Activated T-cell treated with anti-CD3 and anti-CD28 coated beads, Interleukin-2, amount 50 U/mL, for 4 hours (primary cell): ENCODE data around the gene PSMC3. TPM values are rescaled to one million over a fixed set of nuclear protein-coding genes. Genes with fewer than 3 reads are reported as not detected.
A peak's percentile ranks its signal among the peaks of the same experiment; 100 is the strongest.

Experiments
- ATAC-seq, 2 donors: fragments of 200-7000 bp; cut with Tn5 transposase; one replicate each; pipeline ENCODE4 v1.10.0; 2021
- DNase-seq: peaks from one replicate; pipeline ENCODE4 v3.0.0-alpha.2; 2020
- H3K27me3 Mint-ChIP-seq: one replicate; pipeline ENCODE4 v1.8.0; 2021; ENCODE audit warnings: low read depth, mixed read lengths
- H3K36me3 Mint-ChIP-seq: one replicate; pipeline ENCODE4 v1.8.0; 2022; ENCODE audit warnings: mixed read lengths; ENCODE audit not compliant: insufficient read depth
- H3K4me1 Mint-ChIP-seq: one replicate; pipeline ENCODE4 v1.8.0; 2021; ENCODE audit warnings: low read depth, mixed read lengths
- H3K4me3 Mint-ChIP-seq: one replicate; pipeline ENCODE4 v1.8.0; 2021; ENCODE audit warnings: mild to moderate bottlenecking, moderate library complexity, mixed read lengths
- H3K9me3 Mint-ChIP-seq: one replicate; pipeline ENCODE4 v1.8.0; 2021; ENCODE audit warnings: mixed read lengths
- total RNA-seq, 3 donors: library from RNA; stranded (reverse); gene quantifications; one replicate each; pipeline ENCODE4 v1.2.1, GENCODE V29; 2021

PSMC3 gene
- total RNA-seq, 3 donors from 2014 or later: 275 to 300 (median 299) TPM

GRCh38 chr11:47387944-47388696, 38.1 kb downstream of the PSMC3 start:
- Mint-ChIP-seq H3K4me3 (no peak overlapping the region), H3K27me3 (no peaks in the 10 kb centered on the region), H3K9me3 (no peaks in the 10 kb centered on the region), H3K36me3 (no peaks in the 10 kb centered on the region), H3K4me1 (peaks cover 18% of the 10 kb centered on the region)
- no peak for ATAC-seq
- no peak for DNase-seq

- H3K9me3 Mint-ChIP-seq: no peaks in the 10 kb centered on the region
- no peaks in the 10 kb centered on the region for H3K36me3 Mint-ChIP-seq
- ATAC-seq: no peak
- H3K27me3 Mint-ChIP-seq: no peaks in the 10 kb centered on the region
- peaks cover 6% of the 10 kb centered on the region for H3K4me1 Mint-ChIP-seq
- no peak for DNase-seq
- H3K4me3 Mint-ChIP-seq: no peak overlapping the region
Measured at GRCh38 chr11:47384498-47384897, 41.7 kb downstream of the PSMC3 start.

GRCh38 chr11:47383071-47383470, 43.2 kb downstream of the PSMC3 start:
- ATAC-seq: no peak
- no peaks in the 10 kb centered on the region for H3K4me1 Mint-ChIP-seq
- no peaks in the 10 kb centered on the region for H3K36me3 Mint-ChIP-seq
- no peak for DNase-seq
- no peaks in the 10 kb centered on the region for H3K9me3 Mint-ChIP-seq
- H3K4me3 Mint-ChIP-seq: no peak overlapping the region
- no peaks in the 10 kb centered on the region for H3K27me3 Mint-ChIP-seq

GRCh38 chr11:47380078-47380477, 46.2 kb downstream of the PSMC3 start:
- Mint-ChIP-seq H3K9me3 (no peaks in the 10 kb centered on the region), H3K4me3 (no peak overlapping the region)
- no peak for ATAC-seq

GRCh38 chr11:47379317-47379716, 46.9 kb downstream of the PSMC3 start:
- no peaks in the 10 kb centered on the region for H3K36me3 Mint-ChIP-seq
- no peak for ATAC-seq

More at GRCh38 chr11:47380078-47380477, 46.2 kb downstream of the PSMC3 start:
- Mint-ChIP-seq H3K27me3 (no peaks in the 10 kb centered on the region), H3K4me1 (no peaks in the 10 kb centered on the region), H3K36me3 (no peaks in the 10 kb centered on the region)
- no peak for DNase-seq

GRCh38 chr11:47378836-47379170, 47.4 kb downstream of the PSMC3 start:
- ATAC-seq (no peak), DNase-seq (no peak)
- no peak overlapping the region for H3K4me3 Mint-ChIP-seq
- H3K9me3 Mint-ChIP-seq: no peaks in the 10 kb centered on the region
- H3K36me3 Mint-ChIP-seq: no peaks in the 10 kb centered on the region
- no peaks in the 10 kb centered on the region for H3K27me3 Mint-ChIP-seq
- peaks cover 8% of the 10 kb centered on the region for H3K4me1 Mint-ChIP-seq

More at GRCh38 chr11:47379317-47379716, 46.9 kb downstream of the PSMC3 start:
- peaks cover 4% of the 10 kb centered on the region for H3K4me1 Mint-ChIP-seq
- no peak overlapping the region for H3K4me3 Mint-ChIP-seq
- H3K27me3 Mint-ChIP-seq: no peaks in the 10 kb centered on the region
- DNase-seq: no peak
- no peaks in the 10 kb centered on the region for H3K9me3 Mint-ChIP-seq

GRCh38 chr11:47378010-47378835, 48.0 kb downstream of the PSMC3 start, which contains the start of gene SPI1:
SPI1 (minus strand) TSS chr11:47378547; CDS start chr11:47378353, 194 bp downstream.
- H3K36me3 Mint-ChIP-seq: no peaks in the 10 kb centered on the region
- H3K27me3 Mint-ChIP-seq: no peaks in the 10 kb centered on the region
- ATAC-seq (no peak), DNase-seq (no peak)
- H3K9me3 Mint-ChIP-seq: no peaks in the 10 kb centered on the region
- peaks cover 8% of the 10 kb centered on the region for H3K4me1 Mint-ChIP-seq
- H3K4me3 Mint-ChIP-seq: peak within 1 kb of the TSS; percentile 67

- H3K27me3 Mint-ChIP-seq: no peaks in the 10 kb centered on the region
- DNase-seq: no peak
- no peaks in the 10 kb centered on the region for H3K36me3 Mint-ChIP-seq
- peak overlapping the region; percentile 67 for H3K4me3 Mint-ChIP-seq
- no peaks in the 10 kb centered on the region for H3K9me3 Mint-ChIP-seq
- no peak for ATAC-seq
- peaks cover 8% of the 10 kb centered on the region for H3K4me1 Mint-ChIP-seq
Measured at GRCh38 chr11:47377571-47378009, 48.6 kb downstream of the PSMC3 start.

- H3K4me1 Mint-ChIP-seq: peaks cover 8% of the 10 kb centered on the region
- ATAC-seq (no peak), DNase-seq (no peak)
- no peaks in the 10 kb centered on the region for H3K9me3 Mint-ChIP-seq
- no peaks in the 10 kb centered on the region for H3K36me3 Mint-ChIP-seq
- H3K4me3 Mint-ChIP-seq: no peak overlapping the region
- no peaks in the 10 kb centered on the region for H3K27me3 Mint-ChIP-seq
Measured at GRCh38 chr11:47376525-47377371, 49.5 kb downstream of the PSMC3 start.

GRCh38 chr11:47376107-47376524, 50.1 kb downstream of the PSMC3 start:
- DNase-seq (no peak), ATAC-seq (no peak)
- Mint-ChIP-seq H3K4me3 (no peak overlapping the region), H3K36me3 (no peaks in the 10 kb centered on the region), H3K27me3 (no peaks in the 10 kb centered on the region), H3K4me1 (peaks cover 8% of the 10 kb centered on the region), H3K9me3 (no peaks in the 10 kb centered on the region)

GRCh38 chr11:47375546-47376085, 50.6 kb downstream of the PSMC3 start:
- peaks cover 12% of the 10 kb centered on the region for H3K4me1 Mint-ChIP-seq
- ATAC-seq (no peak), DNase-seq (no peak)
- no peak overlapping the region for H3K4me3 Mint-ChIP-seq
- H3K36me3 Mint-ChIP-seq: no peaks in the 10 kb centered on the region
- H3K9me3 Mint-ChIP-seq: no peaks in the 10 kb centered on the region
- no peaks in the 10 kb centered on the region for H3K27me3 Mint-ChIP-seq

GRCh38 chr11:47375020-47375419, 51.2 kb downstream of the PSMC3 start:
- Mint-ChIP-seq H3K4me3 (no peak overlapping the region), H3K27me3 (no peaks in the 10 kb centered on the region), H3K9me3 (no peaks in the 10 kb centered on the region), H3K4me1 (peaks cover 13% of the 10 kb centered on the region), H3K36me3 (no peaks in the 10 kb centered on the region)
- DNase-seq (no peak), ATAC-seq (no peak)

GRCh38 chr11:47374720-47375019, 51.6 kb downstream of the PSMC3 start:
- DNase-seq (no peak), ATAC-seq (no peak)
- peaks cover 17% of the 10 kb centered on the region for H3K4me1 Mint-ChIP-seq
- no peak overlapping the region for H3K4me3 Mint-ChIP-seq
- H3K36me3 Mint-ChIP-seq: no peaks in the 10 kb centered on the region
- H3K27me3 Mint-ChIP-seq: no peaks in the 10 kb centered on the region
- H3K9me3 Mint-ChIP-seq: no peaks in the 10 kb centered on the region
